Vagina (tissue), 2 donors: ENCODE results near the gene MRPL27.

Experiments
- POLR2A ChIP-seq, 2 donors: fragments of 450-650 bp; IDR thresholded peaks; one replicate each; pipeline ENCODE4 v1.6.1; 2017; ENCODE audit warnings: antibody characterized with exemption in 2 of 2, mild to moderate bottlenecking in 2 of 2, moderate library complexity in 2 of 2
- POLR2AphosphoS5 ChIP-seq, 2 donors: sonication (generic); formaldehyde crosslinking; IDR thresholded peaks; one replicate each; pipeline ENCODE4 v1.9.0; 2017; ENCODE audit warnings: antibody characterized with exemption in 2 of 2, mild to moderate bottlenecking in 2 of 2, low read depth in 1 of 2; ENCODE audit not compliant: insufficient read depth in 1 of 2
- TF ChIP-seq, protein P1 (sequence below), 3 experiments: fragments of 450-650 bp in 2 of 3; fragments of 200-600 bp in 1 of 3; sonication (generic) in 1 of 3; IDR thresholded peaks; one replicate each; pipeline ENCODE4 v1.5.1; 2017 to 2019; ENCODE audit warnings: antibody characterized with exemption in 3 of 3, mild to moderate bottlenecking in 2 of 3, moderate library complexity in 2 of 3

DNA sequence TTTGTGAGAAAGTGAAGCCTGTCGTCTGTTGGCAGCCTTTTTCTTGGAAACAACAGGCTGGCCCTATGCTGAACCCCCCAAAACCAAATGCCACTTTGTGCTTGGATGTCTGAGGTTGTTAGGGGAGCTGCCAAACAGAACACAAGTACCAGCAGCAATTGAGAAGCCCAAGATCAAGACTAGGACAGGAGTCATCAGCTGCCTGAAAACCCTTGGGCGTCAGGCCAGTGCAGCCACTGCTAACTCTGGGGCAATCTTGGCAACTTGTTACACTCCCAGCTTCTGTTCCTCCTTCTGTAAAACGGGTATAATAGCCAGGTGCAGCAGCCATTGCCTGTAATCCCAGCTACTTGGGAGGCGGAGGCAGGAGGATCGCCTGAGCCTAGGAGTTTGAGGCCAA is 33.6 kb upstream of the MRPL27 start:
- TF ChIP-seq, protein P1, sequence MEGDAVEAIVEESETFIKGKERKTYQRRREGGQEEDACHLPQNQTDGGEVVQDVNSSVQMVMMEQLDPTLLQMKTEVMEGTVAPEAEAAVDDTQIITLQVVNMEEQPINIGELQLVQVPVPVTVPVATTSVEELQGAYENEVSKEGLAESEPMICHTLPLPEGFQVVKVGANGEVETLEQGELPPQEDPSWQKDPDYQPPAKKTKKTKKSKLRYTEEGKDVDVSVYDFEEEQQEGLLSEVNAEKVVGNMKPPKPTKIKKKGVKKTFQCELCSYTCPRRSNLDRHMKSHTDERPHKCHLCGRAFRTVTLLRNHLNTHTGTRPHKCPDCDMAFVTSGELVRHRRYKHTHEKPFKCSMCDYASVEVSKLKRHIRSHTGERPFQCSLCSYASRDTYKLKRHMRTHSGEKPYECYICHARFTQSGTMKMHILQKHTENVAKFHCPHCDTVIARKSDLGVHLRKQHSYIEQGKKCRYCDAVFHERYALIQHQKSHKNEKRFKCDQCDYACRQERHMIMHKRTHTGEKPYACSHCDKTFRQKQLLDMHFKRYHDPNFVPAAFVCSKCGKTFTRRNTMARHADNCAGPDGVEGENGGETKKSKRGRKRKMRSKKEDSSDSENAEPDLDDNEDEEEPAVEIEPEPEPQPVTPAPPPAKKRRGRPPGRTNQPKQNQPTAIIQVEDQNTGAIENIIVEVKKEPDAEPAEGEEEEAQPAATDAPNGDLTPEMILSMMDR (IDR thresholded peaks at IDR 0.05), result no peak
- no peak for TF ChIP-seq POLR2A (IDR thresholded peaks at IDR 0.05)
- no peak for TF ChIP-seq POLR2AphosphoS5 (IDR thresholded peaks at IDR 0.05; ENCODE audit: insufficient read depth in 1 of 2, low read depth in 1 of 2)
